Left lung (tissue), 10 donors: ENCODE data around the gene ITM2C. TPM values are rescaled to one million over a fixed set of nuclear protein-coding genes. Genes with fewer than 3 reads are reported as not detected.

Source experiments
- ATAC-seq: fragments of 200-7000 bp; cut with Tn5 transposase; one replicate; pipeline ENCODE4 v1.9.1; 2020; ENCODE audit warnings: moderate library complexity
- DNase-seq, 4 donors: peaks; one replicate each; pipeline ENCODE4 v3.0.0-alpha.2; 2013 to 2020
- H3K27ac ChIP-seq, 2 donors: fragments of 200-600 bp; sonication (generic) in 1 of 2; one replicate each; pipeline versions ENCODE4 v1.5.0 to v1.8.0; 2020 to 2021
- H3K27me3 ChIP-seq, 2 donors: fragments of 200-600 bp; sonication (generic) in 1 of 2; one replicate each; pipeline versions ENCODE4 v1.5.0 to v1.8.0; 2020 to 2021
- H3K36me3 ChIP-seq, 2 donors: fragments of 200-600 bp; sonication (generic) in 1 of 2; one replicate each; pipeline versions ENCODE4 v1.5.0 to v1.8.0; 2020 to 2021
- H3K4me1 ChIP-seq, 2 donors: fragments of 200-600 bp; one replicate each; pipeline ENCODE4 v1.8.0; 2021
- H3K4me3 ChIP-seq, 2 donors: fragments of 200-600 bp; sonication (generic) in 1 of 2; one replicate each; pipeline versions ENCODE4 v1.5.0 to v1.8.0; 2020 to 2021; ENCODE audit warnings: mild to moderate bottlenecking in 1 of 2
- H3K9me3 ChIP-seq, 2 donors: fragments of 200-600 bp; sonication (generic) in 1 of 2; one replicate each; pipeline versions ENCODE4 v1.5.0 to v1.8.0; 2020 to 2021
- intact Hi-C, 2 donors: fragments of 100-400 bp; cut with DNase I; formaldehyde crosslinking; loops; one replicate each; pipeline versions ENCODE4 v1.11.2 to v1.14.2; 2022
- polyA plus RNA-seq, 6 donors: library from polyadenylated mRNA; unstranded; fragments of 120-200 nt; gene quantifications; one replicate each; pipeline ENCODE4 v1.2.1, GENCODE V29; 2013; ENCODE audit not compliant: insufficient read length in 6 of 6
- total RNA-seq, 2 donors: library from RNA; stranded (reverse); fragmentation: NEBNext Ultra II Directional; extraction: Animal tissue kit (Norgen Biotek cat#: 25700); gene quantifications; one replicate each; pipeline ENCODE4 v1.2.1, GENCODE V29; 2021
- TF ChIP-seq, protein P1 (sequence below), 2 donors: fragments of 200-600 bp; sonication (generic) in 1 of 2; IDR thresholded peaks; one replicate each; pipeline versions ENCODE4 v1.5.0 to v1.8.0; 2021; ENCODE audit warnings: antibody characterized with exemption in 2 of 2
- donor health status: DM: no; HTN: yes; CAD: no.
- donor health status: DM: no; HTN: no; CAD: no.

Gene ITM2C
- total and polyA plus RNA-seq, 8 donors: 32.0 to 356 (median 283) TPM

- intact Hi-C loops: no loop called here
- DNase-seq: no peak
- H3K4me3 ChIP-seq: no peak overlapping the region
- no peaks in the 10 kb centered on the region for H3K27me3 ChIP-seq
- no peak for ATAC-seq
- no peak overlapping the region for H3K27ac ChIP-seq
- TF ChIP-seq, protein P1, sequence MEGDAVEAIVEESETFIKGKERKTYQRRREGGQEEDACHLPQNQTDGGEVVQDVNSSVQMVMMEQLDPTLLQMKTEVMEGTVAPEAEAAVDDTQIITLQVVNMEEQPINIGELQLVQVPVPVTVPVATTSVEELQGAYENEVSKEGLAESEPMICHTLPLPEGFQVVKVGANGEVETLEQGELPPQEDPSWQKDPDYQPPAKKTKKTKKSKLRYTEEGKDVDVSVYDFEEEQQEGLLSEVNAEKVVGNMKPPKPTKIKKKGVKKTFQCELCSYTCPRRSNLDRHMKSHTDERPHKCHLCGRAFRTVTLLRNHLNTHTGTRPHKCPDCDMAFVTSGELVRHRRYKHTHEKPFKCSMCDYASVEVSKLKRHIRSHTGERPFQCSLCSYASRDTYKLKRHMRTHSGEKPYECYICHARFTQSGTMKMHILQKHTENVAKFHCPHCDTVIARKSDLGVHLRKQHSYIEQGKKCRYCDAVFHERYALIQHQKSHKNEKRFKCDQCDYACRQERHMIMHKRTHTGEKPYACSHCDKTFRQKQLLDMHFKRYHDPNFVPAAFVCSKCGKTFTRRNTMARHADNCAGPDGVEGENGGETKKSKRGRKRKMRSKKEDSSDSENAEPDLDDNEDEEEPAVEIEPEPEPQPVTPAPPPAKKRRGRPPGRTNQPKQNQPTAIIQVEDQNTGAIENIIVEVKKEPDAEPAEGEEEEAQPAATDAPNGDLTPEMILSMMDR (IDR thresholded peaks at IDR 0.05): no peak
- peaks cover 0 to 22% of the 10 kb centered on the region in 2 donors for H3K4me1 ChIP-seq
- H3K36me3 ChIP-seq: no peaks in the 10 kb centered on the region
- no peaks in the 10 kb centered on the region for H3K9me3 ChIP-seq
These were observed 7.6 kb downstream of the ITM2C start for GRCh38 chr2:230872151-230872967.

GRCh38 chr2:230872968-230873660 is 8.4 kb downstream of the ITM2C start:
- H3K27ac ChIP-seq: no peak overlapping the region

GRCh38 chr2:230873661-230874401 is 9.1 kb downstream of the ITM2C start:
- H3K4me3 ChIP-seq: no peak overlapping the region
- no peaks in the 10 kb centered on the region for H3K27me3 ChIP-seq
- peaks cover 0 to 20% of the 10 kb centered on the region in 2 donors for H3K4me1 ChIP-seq
- TF ChIP-seq, protein P1 (IDR thresholded peaks at IDR 0.05): no peak
- H3K27ac ChIP-seq: no peak overlapping the region
- DNase-seq (no peak), ATAC-seq (no peak)
- H3K36me3 ChIP-seq: no peaks in the 10 kb centered on the region
- intact Hi-C loops: no loop called here
- no peaks in the 10 kb centered on the region for H3K9me3 ChIP-seq

More at GRCh38 chr2:230872968-230873660, 8.4 kb downstream of the ITM2C start:
- H3K4me1 ChIP-seq: peaks cover 0 to 20% of the 10 kb centered on the region in 2 donors
- DNase-seq (no peak), ATAC-seq (no peak)
- intact Hi-C loops: no loop called here
- H3K36me3 ChIP-seq: no peaks in the 10 kb centered on the region
- TF ChIP-seq, protein P1 (IDR thresholded peaks at IDR 0.05): no peak
- no peaks in the 10 kb centered on the region for H3K9me3 ChIP-seq
- no peak overlapping the region for H3K4me3 ChIP-seq
- H3K27me3 ChIP-seq: no peaks in the 10 kb centered on the region

- H3K27me3 ChIP-seq: no peaks in the 10 kb centered on the region
- no peak overlapping the region for H3K4me3 ChIP-seq
- no peak for ATAC-seq
- intact Hi-C loops: no loop called here
- no peaks in the 10 kb centered on the region for H3K36me3 ChIP-seq
- H3K27ac ChIP-seq: no peak overlapping the region
- TF ChIP-seq, protein P1 (IDR thresholded peaks at IDR 0.05): no peak
- DNase-seq: no peak
- H3K9me3 ChIP-seq: no peaks in the 10 kb centered on the region
- H3K4me1 ChIP-seq: peaks cover 0 to 19% of the 10 kb centered on the region in 2 donors
These were observed 9.7 kb downstream of the ITM2C start for GRCh38 chr2:230874456-230874855.
